NCI-H226 (cell line): Measurements from ENCODE around the gene SEC14L6.
"Not testable (repeated sequence)": the region's sequence is repeated elsewhere in the genome, so short reads cannot be mapped to it uniquely, and the experiment has no call there.

Experiments used
- DNase-seq: peaks from one replicate; pipeline ENCODE4 v3.0.0-alpha.2; 2015

The SEC14L6 gene

DNA sequence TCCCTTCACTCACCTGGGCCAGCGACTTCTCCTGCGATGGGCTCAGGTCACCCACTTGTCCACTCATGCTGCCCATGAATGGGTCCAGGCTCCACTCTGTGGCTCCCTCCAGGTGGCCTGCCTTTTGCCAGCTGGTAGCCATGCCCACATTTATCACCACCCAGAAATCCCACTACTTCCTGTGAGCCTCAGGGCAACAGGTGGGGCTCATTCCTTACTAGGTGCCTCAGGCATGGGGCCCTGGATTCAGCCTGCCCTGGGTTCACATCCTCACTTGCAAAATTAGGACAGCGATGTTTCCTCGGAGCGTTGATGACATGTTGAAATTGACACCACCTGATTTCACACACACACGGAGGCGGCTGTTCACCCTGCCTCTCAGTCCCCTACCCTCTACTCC is at the start of gene SEC14L6:
SEC14L6 (minus strand) TSS at position 126 of the 400 bp plus-strand sequence; CDS start at position 67, 59 bp downstream.
- no peak for DNase-seq

DNA sequence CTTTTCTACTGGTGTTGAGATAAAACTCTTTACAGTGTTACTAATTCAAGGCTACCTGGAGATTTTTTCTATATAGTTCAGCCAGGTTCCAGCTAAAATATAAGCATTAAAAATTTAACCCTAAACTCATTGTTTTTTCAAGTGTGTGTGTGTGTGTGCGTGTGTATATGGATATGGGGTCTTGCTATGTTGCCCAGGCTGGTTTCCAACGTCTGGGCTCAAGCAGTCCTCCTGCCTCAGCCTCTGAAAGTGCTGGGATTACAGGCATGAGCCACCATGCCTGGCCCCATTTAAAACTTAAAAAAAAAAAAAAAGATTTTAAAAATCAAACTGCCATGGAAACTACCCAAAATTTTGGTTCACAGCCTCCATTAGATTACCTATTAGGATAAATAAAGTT is 49.7 kb upstream of the SEC14L6 start:
- DNase-seq: no peak

DNA sequence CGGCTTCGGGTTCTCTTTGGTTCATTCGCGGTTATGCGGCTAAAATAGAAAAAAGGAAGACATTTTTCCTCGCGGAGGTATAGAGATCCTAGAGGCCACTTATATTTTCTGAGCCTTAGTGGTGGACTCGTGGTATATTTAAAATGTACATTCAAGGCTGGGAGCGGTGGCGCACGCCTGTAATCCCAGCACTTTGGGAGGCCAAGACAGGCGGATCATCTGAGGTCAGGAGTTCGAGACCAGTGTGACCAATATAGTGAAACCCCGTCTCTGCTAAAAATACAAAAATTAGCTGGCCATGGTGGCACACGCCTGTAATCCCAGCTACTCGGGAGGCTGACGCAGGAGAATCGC is 45.8 kb upstream of the SEC14L6 start:
- DNase-seq: not testable (repeated sequence)

DNA sequence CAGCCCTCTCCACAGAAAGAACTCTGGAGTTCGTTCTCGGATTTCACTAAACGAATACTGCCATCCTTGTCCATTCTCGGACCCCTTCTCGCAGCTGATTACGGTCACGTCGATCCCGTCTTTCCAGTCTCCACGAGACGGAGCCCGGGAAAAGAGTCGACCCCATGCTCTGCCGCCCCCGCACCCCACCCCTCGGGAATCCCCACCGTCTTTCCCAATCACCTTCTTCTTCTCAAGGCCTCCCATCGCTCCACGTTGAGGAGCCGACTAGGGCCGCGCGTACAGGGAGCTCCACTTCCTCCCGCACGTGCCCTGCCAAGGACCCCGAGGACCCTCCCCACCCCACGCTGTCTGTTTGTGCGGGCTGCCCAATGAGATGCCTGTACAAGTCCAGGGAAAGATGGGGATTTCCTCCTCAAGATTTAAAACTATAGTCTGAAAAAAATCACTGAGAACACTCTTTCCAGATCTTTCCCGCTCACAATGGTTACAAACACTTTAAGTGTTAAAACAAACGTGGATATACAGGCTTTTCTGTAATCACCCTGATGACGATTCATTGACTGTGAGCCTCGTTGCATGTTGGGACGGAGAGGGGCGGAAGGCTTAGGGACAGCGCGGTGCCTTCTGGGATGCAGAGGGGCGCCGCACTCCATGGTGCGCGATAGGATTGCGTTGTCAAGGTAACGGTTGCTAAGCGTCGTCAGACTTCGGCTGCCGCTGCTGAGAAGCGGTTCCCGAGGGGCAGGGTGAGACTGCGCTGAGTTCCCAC is 45.2 kb upstream of the SEC14L6 start, which contains the start of gene PES1:
PES1 (minus strand) TSS at position 323 of the 772 bp plus-strand sequence; CDS start at position 246, 77 bp downstream.
- peak; percentile 80 for DNase-seq

DNA sequence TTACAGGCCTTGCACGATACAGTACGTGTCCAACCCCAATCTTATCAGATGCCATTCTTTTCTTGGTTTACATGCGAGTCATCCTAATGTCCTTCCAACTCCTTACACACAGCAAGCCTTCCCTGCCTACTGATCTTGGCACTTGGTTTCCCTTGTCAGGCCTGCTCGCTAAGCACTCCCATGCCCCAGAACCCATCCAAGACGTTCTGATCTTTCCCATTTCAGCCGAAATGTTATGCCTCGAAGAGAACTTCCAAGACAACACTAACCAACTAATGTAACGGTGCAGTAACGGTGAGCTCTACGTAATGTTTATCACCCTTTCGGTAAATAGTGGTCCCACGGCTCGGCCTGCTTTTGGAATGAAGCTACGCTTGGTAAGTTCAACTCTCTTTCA is 44.6 kb upstream of the SEC14L6 start:
- DNase-seq: no peak

DNA sequence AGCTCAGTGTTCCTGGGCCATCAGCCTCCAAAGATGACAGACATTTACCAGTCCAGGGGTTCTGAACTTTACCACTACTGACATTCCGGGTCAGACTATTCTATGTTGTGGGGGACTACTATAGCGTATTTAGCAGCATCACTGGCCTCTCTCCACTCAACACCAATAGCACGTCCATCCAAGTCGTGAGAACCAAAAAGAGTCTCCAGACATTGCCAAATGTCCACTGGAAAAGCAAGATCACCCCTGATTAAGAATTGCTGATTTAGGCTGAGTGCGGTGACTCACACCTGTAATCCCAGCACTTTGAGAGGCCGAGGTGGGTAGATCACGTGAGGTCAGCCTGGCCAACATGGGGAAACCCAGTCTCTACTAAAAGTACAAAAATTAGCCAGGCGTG is 39.9 kb upstream of the SEC14L6 start:
- no peak for DNase-seq

DNA sequence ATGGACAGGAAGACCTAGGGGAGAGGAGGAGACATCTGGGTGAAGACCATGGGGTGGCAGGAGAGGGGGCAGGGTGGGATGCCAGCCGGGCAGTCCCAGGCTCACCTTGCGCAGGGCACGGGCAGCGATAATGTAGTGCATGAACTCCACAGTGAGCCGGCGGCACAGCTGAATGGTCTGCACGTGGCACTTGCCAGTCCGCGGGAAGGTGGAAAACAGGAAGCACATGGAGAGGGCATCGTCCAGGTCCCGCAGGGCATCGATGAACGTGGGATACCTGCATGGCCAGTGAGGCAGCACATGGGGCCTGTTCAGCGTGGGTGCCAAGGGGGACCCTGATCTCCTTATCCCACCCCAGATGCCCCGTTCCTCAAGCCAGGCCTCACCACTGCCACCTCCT is 37.9 kb upstream of the SEC14L6 start:
- DNase-seq: no peak

DNA sequence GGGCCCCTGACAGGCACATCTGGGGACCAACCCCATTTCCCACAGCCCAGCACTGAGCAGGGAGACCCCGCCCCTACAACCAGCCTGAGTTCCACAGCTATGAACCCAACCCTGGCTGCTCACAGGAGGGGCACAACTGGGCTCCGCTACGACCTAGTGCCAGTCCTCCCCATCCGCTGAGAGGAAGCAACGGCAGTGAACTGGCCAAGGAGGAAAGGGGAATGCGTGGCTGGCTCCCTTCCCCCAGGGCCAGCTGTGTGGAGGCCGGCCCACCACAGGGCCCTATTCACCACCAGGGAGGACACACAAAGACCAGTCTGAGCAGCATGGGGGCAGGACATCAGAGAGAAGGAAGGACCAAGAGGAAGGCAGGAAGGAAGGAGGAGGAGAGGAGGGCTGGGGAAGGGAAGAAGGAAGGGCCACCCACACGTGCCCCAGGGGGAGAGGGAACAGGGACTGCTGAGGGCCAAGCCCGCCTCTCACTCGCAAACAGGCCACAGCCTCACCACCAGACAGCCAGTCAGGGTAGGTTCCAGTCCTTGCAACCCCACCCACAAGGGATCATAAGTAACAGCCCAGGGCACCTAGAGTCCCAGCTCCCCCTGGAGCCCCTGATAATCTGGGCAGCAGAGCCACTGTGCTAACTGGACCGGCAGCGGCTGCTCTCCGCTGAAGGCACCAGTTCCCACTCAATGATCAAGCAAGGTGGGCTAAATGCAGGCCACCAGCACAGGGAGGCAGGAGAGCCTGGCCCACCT is 36.4 kb upstream of the SEC14L6 start:
- DNase-seq: no peak

DNA sequence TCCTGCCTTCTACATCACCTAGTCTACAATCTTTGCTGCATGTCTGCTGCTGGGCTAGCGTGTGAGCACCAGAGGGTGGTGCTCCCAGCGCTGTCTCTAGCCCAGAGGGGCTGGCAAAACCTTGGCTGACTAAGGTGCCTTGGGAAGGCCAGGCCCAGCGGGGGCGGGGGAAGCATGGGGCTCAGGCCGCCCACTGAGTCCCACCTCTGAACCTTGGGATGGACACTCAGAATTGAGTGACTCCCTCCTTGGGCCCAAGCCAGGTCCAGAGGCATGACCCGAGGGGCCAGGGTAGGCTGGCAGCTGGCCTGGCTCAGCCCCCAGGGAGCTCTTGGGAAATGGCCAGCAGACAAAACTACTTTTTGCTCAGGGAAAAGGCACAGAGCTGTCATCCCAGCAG is 35.5 kb upstream of the SEC14L6 start:
- DNase-seq: no peak

DNA sequence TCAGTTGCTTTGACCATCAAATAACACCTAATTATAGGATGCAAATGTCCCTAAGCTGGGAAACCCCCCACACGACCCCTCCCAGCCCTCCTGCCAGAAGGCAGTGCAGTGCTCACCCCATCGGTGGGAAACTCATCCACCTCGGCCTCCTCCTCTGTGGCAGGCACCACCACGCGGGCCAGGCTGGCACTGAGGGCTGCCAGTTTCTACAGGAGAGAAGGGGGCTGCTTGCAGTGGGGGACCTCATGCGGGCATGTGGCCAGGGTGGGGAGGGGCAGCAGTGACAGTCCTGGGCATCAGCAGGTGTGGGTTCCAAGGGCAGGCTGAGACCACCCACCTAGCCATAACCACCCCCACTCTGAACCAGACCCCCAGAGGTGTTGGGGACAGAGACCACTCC is 34.4 kb upstream of the SEC14L6 start:
- DNase-seq: no peak

DNA sequence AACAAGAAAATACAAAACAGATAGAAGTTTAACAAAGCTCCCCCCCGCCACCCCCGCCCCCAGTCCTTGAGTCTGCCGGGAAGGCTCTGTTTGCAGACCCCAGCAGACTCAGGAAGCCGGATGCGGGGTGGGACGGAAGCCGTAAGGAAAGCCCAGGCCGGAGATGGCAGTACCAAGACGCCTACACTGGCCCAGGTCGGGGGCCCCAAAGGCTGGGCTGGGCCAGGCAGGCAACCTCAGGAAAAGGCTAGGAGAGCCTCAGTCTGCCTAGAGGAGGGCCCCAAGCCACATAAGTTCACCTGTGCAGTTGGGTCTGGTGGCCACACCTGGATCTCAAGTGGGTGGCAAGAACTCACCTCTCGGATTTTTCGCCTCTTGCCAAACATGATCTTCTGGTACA is 31.9 kb upstream of the SEC14L6 start:
- no peak for DNase-seq

DNA sequence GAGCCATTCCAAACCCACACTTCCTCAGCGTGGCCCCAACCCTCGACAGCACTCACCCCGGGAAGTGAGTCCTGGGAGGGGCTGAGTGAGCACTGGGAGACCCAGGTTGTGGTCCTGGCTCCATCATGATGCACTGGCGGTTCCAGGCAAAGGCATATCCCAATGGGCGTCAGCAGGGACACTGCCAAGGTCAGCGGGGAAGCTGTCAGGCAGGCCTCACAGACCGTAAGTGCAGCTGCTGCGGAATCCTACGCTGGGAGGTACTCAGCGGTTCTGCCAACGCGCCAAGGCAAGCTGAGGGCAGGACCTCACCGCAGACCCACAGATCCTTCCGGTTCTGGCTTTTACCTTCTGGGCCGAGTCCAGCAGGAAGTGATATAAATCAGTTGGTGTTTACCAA is 29.3 kb upstream of the SEC14L6 start:
- DNase-seq: peak; percentile 61

DNA sequence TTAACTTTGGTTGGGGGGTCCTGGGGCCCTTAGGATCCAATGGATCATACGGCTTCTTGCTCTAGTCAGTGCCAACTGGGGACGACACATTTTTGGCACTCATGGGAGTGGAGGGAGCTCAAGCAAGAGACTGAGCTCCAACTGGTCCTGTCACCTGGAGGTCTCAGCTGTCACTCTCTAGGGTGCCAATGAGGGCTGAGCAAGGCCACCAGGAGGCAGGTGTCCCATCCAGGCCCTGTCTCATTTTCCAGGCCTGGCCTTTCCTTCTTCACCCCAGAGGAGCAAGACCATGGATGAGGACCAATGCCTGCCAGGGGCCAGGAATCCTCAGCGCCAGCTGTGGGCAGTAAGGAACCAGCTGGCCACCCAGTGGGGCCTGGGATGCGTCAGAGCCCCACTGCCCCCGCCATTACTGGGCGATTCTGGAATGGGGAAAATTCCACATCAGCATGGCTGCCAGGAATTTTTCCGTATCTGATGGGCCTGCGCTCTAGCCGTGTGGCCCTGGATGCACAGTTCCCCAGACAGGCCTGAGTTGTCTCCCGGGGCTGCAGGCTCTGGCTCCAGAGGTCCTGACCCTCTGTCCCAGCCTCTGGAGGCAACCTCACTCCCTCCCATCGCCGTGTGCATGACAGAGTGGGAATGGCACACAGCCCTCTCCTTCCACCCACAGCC is 28.6 kb upstream of the SEC14L6 start:
- DNase-seq: peak; percentile 80

DNA sequence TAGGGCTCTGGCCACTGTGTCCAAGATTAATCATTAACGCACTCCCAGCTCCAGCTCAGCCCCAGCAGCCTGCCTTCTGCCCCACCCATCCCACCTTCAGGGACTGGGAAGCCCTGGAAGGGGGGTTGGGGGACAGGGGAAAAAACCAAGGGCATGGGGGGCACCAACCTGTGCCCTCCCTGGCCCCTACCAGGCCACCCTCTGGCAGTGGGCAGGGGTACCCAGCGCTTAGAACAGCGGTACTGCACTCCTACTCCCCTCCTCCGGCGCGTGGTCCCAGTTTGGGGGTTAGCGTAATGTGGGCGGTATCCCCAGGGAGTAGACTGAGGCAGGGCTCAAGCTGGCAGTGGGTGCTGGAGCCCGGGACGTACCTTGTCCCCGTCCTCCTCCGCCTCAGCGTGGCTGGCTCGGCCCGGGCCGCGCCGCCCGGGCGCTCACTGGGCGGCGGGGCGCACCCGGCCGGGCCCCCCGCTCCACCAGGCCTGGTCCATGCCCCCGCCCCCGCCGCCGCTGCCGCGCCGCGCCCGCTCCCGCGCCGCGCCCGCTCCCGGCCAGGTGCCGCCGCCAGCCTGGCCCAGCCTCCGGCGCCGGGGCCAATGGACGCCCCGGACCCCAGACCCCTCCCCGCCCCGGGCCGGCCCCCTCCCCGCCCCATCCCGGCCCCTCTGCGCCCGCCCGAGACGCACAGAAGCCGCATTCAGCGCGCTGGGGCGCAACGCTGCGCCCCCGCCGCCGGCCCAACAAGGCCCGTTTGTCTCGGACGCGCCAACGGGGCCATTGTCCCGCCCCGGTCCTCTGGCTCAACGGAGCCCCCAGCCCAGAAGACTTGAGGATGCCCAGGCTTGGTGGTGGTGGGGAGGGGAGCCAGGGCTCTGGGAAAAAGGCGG is 27.8 kb upstream of the SEC14L6 start, which contains the start of gene GAL3ST1:
GAL3ST1 (minus strand) TSS at position 571 of the 887 bp plus-strand sequence. CDS start 17,273 bp downstream, outside the sequence.
- DNase-seq: peak; percentile 19

DNA sequence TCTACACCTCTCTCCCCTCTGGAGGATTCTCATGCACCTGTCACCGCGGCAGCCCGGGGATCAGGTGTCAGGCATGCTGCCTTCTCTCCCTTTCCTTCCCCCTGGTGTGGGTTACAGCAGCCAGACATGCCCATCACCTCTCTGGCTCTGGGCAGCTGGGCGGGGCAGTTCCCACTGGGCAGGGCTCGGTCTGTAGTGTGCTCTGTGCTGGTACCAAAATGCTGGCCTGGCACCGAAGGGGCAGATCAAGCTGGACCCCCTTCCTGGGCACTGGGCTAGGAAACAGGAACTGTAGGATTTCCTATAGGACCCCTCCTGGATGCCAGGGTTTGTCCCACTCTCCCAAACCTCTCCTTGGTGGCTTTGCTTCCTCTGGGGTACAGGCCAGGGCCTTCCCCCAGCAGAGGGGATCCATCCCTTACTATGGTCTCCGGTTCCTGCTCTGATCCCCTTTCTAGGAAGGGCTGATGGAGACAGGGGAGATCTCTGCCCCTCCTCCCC is 27.1 kb upstream of the SEC14L6 start:
- DNase-seq: no peak

DNA sequence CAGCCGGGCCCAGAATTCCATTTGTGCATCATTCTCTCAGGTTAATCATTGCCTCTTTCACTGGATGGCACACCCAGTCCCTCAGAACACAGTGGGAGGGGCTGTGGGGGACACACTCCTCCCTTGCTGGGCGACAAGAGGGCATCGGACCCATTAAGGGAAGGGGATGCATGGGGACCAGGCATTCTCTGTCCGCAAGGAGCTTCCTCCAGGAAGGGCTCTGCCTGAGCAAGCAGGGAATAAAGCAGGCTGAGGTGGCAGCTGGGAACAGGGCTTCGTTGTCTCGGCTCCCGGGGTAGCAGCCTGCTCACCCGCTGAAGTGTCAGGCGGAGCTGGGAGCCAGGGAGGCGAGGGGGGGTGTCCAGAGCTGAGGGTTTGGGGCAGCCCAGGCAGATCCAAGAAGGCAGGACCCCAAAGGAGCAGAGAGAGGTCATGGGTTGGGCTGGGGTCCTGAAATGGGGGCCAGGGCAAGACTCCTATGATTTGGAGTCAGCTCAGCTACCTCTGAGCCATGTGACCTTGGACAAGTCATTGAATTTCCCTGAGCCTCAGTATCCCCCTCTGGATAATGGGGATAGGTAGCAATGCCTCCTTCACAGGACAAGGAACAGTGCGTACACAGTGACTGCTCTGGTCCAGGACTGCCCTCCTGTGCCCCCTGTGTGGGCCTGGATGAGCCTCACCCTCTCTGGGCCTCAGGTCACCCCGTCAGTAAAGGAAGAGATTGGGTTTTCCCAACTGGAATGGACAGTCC is 26.5 kb upstream of the SEC14L6 start:
- no peak for DNase-seq

DNA sequence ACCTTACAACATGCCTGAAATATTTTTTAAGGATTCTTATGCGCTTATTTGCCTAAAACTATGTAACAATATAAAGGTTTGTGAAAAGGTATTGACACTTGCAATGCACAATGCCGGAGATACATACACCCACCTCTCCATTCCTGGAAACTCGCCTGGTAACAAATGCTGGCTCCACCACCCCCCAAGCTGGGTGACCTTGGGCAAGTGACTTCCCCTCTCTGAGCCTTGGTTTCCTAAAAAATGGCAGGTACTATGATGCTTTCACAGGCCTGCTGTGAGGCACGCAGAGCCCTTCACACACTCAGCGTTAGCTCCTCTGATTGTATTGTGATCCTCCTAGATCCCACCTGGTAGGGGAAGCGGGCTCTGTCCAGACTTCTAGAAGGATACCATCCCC is 25.7 kb upstream of the SEC14L6 start:
- DNase-seq: no peak

DNA sequence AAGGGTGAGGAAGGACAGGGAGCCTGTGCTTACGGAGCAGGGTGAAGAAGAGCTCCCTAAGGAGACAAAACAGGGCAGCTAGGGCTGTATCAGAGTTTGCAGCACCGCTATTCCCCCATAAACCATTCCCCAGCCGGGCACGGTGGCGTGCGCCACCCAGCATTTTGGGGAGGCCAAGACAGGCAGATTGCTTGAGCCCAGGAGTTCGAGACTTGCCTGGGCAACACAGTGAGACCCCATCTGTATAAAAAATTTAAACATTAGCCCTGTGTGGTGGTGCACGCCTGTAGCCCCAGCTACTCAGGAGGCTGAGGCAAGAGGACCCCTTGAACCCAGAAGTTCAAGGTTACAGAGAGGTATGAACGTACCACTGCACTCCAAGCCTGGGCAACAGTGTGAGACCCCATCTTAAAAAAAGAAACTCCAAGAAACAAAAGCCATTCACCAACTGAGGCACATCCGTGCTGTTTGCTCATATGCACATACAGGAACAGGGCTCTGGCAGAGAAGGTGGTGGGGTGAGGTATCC is 23.2 kb upstream of the SEC14L6 start:
- DNase-seq: no peak

DNA sequence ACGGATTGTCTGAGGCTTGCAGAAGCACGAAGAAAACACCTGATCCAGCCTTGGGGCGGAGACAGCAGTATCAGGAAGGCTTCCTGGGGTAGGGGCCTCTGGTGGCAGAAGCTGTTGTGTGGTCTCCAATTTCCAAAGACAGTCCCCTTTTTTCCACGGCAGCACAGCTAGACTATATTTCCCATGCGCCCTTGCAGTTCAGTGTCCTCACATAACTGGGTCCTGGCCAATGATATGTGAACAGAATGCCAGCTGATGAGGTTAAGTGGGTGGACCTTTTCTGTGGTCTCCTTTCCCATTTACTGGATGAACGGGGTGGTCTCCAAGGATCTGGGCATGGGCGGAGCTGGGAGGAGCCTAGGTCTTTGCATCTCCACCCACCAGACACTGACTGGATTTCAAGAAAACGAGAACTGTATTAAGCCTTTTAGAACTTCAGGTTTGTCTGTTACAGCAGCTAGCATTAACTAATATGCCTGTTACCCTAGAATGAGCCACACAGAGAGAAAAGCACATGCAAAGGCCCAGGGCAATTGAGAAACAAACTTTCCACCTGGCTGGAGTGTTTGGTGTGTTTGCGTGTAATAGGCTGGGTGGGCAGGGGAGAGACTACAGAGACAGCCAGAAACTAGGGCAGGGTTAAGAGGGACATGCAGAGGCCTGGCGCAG is 21.7 kb upstream of the SEC14L6 start:
- no peak for DNase-seq

DNA sequence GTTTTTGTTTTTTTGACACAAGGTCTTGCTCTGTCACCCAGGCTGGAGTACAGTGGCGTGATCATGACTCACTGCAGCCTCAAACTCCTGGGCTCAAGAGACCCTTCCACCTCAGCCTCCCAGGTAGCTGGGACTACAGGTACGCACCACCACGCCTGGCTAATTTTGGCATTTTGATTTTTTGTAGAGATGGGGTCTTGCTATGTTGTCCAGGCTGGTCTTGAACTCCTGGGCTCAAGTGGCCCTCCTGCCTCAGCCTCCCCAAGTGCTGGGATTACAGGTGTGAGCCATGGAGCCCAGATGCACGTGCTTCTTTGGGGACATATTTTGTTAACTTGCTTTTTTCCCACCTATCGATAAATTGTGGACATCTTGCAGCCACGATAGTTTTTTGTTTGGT is 20.7 kb upstream of the SEC14L6 start:
- not testable (repeated sequence) for DNase-seq

DNA sequence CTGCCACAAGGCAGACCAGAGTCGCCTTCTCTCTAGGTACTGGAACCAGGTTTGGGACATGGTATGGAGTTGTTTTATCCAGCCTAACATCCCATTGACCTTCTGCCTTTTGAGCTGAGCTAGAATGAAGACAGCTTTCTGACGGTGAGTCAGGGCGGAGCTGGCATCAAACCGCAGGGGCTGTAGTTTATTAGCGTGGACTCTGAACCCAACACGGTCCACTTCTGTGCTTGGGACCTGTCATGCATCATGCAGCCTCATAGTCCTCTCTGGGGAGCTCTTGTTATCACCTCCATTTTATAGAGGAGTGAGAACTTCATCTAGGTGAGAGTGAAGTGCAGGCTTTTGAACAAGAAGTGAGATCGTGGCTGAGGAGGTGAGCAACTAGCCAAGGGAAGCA is 19.6 kb upstream of the SEC14L6 start:
- DNase-seq: no peak
